GDM1 (cell line): Measurements from ENCODE around the gene LPCAT4.
"Not testable (repeated sequence)": the region's sequence is repeated elsewhere in the genome, so short reads cannot be mapped to it uniquely, and the experiment has no call there.

Experiments
- DNase-seq: peaks from one replicate; lab custom pipeline; 2025; lab: John Stamatoyannopoulos, UW

Gene LPCAT4

DNA sequence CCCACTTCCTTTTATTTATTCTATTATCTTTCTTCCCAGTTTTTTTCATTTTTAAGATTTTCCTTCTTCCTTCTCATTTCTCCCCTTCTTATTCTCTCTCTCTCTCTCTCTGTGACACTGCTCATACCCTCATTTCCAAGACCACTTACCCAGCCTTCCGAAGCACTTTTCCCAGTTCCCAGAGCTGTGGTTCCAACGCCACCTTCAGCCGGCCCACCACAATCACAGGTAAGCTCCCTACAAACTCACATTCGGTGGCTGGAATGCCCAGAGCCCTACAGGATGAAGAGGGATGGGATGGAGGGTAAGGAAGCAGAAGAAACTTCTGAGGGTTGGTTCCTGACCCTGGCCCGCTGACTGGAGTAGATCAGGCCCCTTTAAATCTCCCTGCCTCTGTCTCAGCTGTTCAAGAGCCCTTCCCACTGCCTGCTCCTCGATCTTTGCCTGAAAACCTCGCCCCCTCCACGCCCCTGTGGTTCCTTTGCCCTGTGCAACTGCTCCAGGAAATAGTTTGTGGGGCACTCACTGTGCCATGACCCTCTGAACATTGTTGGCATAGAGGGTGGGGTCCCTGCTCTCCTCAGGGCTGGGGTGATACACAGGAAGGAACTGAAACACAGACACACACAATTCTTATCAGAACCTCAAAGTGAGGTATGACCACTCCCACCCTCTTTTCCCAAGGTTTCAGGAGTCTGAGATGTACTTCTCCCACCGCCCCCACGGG lies 4.8 kb downstream of the LPCAT4 start:
- no peak for DNase-seq

DNA sequence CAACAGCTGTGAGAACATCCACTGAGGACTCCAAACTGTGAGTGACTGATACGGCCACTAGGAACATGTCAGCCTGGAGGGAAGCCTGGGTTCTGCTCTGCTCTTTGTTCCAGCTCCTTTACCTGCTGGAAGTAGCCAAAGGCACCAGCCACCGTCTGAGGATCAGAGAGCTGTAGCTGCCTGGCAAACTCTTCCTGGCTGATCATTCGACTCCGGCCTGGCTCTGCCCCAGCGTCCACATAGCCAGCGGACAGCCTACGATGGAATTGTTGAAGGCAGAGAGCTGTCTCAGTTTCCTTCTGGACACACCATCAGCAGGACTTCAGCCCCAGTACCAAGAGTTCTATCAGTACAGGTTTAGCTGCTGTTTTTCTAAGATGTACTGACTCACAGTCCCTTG lies 5.7 kb downstream of the LPCAT4 start:
- no peak for DNase-seq

DNA sequence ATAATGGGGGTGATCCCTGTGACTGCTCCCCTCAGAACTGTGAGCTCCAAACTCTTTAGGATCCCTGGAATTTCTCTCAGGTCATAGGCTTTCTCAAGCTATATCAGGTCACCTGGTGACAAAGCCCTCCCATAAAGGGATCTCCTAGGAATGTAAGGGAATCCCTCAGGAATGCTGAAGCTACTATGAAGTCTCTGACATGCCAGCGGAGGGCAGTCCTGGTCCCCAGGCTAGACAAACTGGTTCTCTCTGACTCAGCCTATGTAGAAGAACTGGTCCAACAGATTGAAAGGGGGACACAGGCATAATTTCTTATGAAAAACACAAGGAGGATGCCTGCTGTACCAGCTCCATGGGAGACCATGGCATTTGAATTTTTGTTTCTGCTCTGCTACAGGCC lies 6.7 kb downstream of the LPCAT4 start:
- no peak for DNase-seq

DNA sequence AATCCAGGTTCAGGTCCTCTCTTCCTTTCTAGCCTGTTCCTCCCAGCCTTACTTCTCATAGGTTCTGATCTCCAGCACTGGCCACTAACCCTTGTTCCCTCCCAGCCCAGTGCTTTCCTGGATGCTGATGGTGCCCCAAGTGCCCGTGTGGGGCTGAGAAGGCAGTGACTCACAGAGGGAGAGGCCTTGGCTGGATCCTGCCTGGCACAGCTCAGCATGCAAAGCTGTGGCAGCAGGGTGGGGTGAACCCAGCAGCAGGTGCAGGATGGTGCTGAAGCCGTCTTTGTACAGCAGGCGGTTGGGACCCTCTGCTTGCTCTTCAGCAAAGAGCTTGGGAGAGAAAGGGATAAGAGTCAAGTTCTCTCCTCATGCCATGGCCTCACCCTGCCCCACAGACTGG lies 7.6 kb downstream of the LPCAT4 start:
- no peak for DNase-seq

DNA sequence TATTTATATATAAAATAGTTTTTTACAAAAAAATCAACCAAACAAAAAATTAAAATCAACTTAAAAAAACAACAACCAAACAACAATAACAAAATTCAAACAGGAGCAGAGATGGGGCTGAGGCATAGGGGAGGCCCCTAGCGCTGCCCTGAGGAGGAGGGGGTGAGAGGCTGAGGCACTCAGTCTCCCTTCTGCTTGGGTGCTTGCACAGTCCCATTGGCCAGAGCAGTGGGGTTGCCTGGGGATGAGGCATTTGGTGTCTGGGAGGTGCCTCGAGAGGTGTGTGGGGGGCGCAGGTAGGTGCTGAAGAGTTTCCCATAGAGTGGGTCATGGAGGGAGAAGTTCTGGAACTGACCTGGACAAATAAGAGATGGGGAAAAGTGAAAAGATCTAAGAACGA lies 8.0 kb downstream of the LPCAT4 start:
- DNase-seq: no peak

DNA sequence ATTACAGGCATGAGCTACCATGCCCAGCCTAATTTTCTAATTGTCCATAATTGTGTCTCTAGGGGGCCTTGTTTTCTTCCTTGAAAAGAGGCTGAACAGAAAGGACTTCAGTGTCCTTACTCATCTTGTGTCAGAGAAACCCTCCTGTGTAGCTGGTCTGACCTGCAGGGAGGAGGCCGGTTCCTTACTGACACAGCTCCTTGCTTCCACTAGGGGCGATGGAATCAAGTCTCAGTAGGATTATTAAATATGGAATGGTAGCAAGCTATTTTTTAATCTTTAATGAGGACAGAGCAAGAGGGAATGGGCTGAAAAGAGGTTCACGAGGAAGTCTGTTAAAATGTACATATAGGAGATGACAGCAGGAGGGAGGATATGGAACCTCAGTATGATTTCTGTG lies 8.6 kb downstream of the LPCAT4 start:
- DNase-seq: no peak

DNA sequence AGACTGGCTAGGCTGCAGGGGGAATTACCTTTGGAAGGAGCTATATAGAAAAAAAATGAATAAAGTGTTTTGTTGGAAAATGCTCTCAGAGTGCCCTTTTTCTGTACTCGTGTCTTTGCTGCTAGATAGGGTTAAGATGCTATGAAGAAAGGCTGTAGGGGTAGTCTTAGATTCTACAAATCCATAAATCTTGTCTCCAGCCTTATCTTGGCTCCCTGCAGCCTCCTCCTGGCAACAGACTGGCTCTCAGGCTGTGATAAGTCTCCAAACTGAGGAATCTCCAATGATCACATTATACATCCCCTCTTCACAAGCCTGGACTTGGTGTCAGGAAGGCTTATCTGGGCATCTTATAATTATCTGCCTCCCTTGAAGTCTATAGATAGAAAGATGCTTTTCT lies 9.3 kb downstream of the LPCAT4 start:
- no peak for DNase-seq

DNA sequence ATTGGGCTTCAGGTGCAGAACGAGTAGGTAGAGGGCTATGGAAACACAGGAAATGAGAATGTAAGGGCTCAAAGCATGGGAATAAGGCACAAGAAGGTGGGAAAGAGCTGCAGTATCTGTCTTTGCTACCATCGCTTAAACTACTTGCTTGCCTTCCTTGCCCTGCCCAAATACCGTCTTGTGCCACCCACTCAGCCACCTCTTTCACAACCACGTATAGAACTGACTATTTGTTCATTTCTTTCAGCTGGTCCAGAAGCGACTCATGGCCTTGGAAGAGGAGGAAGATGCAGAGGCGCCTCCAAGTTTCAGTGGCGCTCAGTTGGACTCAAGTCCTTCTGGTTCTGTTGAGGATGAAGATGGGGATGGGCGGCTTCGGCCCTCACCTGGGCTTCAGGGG lies 11.8 kb downstream of the LPCAT4 start:
- DNase-seq: no peak

DNA sequence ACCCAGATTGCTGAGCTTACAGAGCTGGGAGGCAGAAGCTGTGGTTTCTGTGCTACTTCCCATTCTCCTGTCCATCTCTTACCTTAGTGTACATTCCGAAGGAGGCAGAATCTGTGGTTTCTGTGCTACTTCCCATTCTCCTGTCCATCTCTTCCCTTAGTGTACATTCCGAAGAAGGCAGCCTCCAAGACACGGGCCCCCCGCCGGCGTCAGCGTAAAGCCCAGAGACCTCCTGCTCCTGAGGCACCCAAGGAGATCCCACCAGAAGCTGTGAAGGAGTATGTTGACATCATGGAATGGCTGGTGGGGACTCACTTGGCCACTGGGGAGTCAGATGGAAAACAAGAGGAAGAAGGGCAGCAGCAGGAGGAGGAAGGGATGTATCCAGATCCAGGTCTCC lies 12.7 kb downstream of the LPCAT4 start:
- no peak for DNase-seq

DNA sequence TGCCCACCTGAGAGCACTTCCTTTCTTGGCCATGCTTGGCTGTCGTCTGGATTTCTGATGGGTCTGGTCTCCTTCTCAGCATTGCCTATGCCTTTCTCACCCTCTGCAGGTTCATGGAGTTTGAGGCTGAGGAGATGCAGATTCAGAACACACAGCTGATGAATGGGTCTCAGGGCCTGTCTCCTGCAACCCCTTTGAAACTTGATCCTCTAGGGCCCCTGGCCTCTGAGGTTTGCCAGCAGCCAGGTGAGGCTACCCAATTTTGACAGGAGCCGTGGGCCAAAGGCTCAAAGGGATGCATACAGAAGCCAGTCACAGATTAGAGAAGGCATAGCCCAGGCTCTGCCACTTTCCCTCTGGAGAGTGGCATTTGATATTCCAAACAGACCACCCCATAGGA lies 13.4 kb downstream of the LPCAT4 start:
- DNase-seq: no peak

DNA sequence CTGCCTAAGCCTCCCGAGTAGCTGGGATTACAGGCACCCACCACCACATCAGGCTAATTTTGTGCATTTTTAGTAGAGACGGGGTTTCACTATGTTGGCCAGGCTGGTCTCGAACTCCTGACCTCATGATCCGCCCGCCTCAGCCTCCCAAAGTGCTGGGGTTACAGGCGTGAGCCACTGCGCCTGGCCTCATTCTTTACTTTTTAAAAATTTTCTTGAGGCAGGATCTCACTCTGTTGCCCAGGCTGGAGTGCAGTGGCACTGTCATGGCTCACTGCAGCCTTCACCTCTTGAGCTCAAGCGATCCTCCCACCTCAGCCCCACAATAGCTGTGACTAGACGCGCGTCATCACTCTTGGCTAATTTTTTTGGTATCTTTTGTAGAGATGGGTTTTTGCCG lies 14.0 kb downstream of the LPCAT4 start:
- not testable (repeated sequence) for DNase-seq

DNA sequence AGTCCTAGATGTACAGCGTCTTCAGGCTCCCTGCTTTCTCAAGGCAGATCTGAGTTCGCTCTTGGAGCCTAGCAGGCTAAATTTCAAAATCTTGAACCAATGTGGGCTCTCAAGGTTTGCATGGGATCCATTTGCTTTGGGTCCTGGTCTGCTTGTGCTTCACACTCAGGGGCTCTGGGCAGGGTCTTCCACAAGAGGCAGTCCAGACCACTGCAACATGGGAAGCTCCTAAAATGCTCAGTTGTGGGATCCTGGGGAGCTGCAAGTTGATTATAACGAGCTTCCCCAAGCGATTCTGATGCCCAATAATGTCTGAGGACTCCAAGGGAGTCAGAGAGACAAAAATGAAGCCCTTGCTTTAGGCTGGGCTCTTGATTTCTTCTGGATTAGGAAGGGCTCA lies 17.2 kb downstream of the LPCAT4 start:
- no peak for DNase-seq

DNA sequence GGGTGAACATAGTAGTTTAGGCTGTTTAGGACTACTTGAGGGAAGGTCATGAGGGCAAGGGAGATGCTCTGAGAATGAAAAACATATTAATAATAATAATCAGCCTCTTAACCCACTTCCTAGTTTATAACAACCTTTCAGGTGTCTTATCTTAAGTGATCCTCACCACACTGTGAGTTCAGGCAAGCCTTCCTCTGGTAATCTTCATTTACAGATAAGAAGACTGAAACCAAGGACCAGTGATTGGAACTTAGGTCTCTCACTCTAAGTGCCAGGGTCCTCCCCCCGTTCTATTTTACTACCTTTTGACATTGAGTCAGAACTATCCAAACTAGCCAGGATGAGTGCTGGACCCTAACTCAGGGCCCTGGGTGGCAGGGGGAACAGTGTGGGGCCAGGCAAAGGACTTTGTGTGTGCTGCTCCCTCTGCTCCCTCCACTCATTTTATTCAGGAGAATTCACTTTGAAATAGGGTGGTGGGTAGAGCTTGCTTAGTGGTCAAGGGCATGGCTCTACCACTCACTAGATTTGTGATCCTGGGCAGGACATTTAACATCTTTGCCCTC lies 18.2 kb downstream of the LPCAT4 start:
- DNase-seq: no peak

DNA sequence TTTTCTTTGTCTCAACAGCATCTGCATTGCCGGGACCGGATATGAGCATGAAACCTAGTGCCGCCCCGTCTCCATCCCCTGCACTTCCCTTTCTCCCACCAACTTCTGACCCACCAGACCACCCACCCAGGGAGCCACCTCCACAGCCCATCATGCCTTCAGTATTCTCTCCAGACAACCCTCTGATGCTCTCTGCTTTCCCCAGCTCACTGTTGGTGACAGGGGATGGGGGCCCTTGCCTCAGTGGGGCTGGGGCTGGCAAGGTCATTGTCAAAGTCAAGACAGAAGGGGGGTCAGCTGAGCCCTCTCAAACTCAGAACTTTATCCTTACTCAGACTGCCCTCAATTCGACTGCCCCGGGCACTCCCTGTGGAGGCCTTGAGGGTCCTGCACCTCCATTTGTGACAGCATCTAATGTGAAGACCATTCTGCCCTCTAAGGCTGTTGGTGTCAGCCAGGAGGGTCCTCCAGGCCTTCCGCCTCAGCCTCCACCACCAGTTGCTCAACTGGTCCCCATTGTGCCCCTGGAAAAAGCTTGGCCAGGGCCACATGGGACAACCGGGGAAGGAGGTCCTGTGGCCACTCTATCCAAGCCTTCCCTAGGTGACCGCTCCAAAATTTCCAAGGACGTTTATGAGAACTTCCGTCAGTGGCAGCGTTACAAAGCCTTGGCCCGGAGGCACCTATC lies 18.9 kb downstream of the LPCAT4 start:
- DNase-seq: no peak

DNA sequence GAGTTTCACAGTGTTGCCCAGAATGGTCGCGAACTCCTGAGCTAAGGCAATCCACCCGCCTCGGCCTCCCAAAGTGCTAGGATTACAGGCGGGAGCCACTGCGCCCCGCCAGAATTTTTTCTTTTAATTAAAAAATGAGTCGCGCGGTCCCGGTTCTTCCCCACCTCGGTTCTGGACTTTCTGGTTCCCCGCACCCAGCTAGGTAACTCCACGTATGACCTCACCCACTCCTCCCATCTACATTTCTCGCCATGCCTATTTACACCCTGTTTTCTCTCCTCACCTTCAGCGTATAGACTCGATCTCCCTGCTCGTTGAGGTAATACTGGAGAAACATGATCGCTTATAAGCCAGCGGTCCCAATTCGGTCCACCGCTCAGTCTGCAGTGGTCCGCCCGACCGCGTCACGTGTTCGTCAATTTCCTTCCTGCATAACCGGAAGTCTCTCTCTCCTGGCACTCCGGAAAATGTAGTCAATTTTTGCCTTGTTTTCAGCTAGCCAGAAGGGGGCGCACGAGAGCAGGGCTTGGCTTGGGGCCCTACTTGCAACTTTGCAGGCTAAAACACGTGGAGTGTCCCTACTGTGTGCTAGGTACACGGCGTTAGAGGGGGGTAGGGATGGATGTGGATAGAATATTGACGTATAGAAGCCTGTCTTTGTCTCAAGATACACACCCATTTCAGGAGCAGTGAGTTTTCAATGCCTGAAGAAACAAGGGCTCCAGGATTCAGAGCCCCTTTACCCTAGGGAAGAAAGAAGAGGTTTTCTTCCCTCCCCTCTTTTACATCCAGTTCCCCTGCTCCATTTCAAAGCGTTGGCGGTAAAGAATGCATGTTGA lies 24.0 kb downstream of the LPCAT4 start, which contains the start of the genes NOP10 and NUTM1:
Gene NOP10, minus strand, starts transcription at position 400 of the 839 bp plus-strand sequence. Its CDS starts 63 bp downstream, at position 337.
Gene NUTM1, plus strand, starts transcription at position 579 of the 839 bp plus-strand sequence. CDS start 382 bp downstream, outside the sequence.
- peak; percentile 84 for DNase-seq

DNA sequence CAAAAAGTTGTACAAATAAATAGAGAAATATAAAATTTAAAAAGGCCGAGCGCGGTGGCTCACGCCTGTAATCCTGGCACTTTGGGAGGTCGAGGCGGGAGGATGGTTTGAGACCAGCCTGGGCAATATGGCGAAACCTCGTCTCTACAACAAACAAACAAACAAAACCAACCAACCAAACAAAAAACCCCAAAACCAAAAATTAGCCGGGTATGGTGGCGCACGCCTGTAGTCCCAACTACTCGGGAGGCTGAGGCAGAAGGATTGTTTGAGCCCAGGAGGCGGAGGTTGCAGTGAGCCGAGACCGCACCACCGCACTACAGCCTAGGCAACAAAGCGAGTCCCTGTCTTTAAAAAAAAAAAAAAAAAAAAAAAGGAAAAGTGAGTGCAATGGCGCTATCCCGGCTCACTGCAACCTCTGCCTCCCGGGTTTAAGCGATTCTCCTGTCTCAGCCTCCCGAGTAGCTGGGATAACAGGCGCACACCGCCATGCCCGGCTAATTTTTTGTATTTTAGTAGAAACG lies 24.7 kb downstream of the LPCAT4 start:
- DNase-seq: not testable (repeated sequence)

DNA sequence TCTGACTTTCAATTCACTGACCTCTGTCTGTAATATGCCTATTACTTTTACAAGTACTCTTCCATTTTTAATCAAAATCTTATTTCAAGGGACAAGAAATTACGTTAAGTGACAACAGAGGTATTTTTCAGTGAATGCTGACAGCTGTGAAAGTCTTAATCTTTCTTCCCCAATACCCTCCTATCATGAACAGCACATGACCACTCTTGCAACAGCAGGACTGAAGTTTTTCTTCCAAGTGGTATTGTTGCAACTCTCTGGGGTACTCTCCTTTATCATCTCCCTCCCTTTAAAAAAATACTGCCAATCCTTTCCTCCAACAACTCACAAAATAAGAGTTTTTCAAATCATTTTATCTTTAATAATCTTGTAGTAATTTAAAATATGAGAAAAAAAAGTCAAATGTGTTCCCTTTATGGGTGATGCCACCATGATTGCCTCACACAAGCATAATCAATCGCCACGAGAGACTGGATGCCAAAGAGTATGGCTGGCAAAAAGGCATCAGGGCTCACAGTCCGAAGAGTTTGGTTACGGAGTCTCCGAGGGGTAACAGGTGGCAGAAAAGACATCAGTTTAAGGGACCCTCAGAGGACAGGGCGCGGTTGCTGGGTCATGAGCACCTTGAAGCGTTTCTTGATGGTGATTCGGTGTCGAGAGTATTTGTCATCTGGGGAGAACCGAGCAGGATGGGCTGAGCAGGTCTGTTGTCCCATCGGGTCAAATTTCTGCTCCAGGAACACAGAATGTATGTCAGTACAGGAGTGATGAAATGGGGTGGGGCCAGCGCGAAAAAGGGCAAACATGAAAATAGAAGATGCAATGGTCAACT lies 25.4 kb downstream of the LPCAT4 start:
- DNase-seq: no peak

DNA sequence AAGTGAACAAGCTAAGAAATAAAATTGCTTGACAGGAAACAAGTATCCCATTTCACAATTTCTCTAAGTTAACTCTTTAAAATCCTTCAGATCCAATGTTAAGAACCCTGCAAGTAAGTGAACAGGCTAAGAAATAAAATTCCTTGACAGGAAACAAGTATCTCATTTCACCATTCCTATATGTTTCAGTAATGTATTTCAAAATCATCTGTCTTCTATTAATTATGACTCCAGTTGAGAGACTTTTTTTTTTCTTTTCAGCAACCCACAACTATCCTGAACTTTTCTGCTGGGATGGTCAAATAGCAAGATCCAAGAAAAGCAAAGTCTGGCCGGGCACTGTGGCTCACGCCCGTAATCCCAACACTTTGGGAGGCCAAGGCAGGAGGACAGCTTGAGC lies 27.1 kb downstream of the LPCAT4 start:
- no peak for DNase-seq

DNA sequence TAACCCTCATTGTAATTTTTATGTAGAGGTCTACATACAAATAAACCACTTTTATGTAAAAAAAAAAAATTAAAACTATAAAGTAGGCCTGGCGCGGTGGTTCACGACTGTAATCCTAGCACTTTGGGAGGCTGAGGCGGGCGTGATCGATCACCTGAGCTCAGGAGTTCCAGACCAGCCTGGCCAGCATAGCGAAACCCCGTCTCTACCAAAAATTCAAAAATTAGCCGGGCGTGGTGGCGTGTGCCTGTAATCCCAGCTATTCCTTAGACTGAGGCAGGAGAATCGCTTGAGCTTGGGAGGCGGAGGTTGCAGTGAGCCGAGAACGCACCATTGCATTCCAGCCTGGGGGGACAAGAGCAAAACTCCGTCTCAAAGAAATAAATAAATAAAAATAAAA lies 28.6 kb downstream of the LPCAT4 start:
- DNase-seq: no peak

DNA sequence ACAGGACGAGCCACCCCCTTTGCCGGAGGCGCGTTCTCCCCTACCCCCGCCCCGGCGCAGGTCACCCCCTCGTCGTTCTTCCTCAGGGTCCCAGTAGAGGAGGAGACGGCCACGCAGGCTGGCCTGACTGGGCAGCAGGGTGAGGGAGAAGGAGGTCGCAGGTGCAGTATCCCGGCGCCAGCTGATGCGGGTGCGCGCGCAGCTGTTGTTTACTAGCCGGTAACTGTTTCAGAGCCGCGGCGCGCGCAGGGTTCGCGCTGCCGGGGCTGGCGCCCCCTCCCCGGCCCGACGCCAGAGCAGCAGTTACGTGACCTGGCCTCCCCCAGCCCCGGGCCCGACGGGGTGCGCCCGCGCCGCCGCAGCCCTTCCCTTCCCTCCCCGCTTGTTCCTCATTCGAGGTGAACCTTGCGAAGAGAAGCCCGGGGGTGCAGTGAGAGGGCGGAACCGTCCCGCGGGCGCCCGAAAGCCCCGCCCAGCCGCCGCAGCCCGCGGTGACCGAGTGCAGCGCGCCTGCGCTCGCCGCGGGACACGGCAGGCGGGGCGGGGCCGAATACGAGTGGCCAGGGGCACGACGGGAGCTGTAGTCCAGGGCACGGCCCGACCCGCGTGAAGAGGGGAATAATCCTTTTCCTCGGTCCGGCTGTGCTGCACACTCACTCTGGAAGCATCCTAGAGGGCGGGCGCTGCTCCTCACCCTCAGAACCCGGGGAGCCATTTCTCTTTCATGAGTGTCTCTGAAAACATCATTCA lies 29.3 kb downstream of the LPCAT4 start, which contains the start of gene SLC12A6:
Gene SLC12A6, minus strand, starts transcription at position 225 of the 750 bp plus-strand sequence. CDS start 1,101 bp downstream, outside the sequence.
- DNase-seq: peak; percentile 93
